HL-60 (cell line): ENCODE data around the gene LIN7C.

Source experiments
- CTCF ChIP-seq: IDR thresholded peaks from one replicate; pipeline ENCODE4 v1.5.1; 2011; ENCODE audit warnings: low read length, control low read depth, inconsistent platforms; ENCODE audit not compliant: insufficient read depth
- GABPA ChIP-seq: IDR thresholded peaks from 2 replicates; pipeline ENCODE4 v1.6.1; 2012; ENCODE audit warnings: low read depth
- POLR2AphosphoS5 ChIP-seq: IDR thresholded peaks from 2 replicates; pipeline ENCODE4 v1.6.1; 2012; ENCODE audit warnings: low read depth
- REST ChIP-seq: IDR thresholded peaks from 2 replicates; pipeline ENCODE4 v1.6.1; 2012; ENCODE audit warnings: low read depth; ENCODE audit not compliant: insufficient replicate concordance

GRCh38 chr11:27472398-27473016, 34.1 kb downstream of the LIN7C start, which contains the start of gene LGR4:
- TF ChIP-seq POLR2AphosphoS5 = no peak
- no peak for TF ChIP-seq CTCF
- no peak for TF ChIP-seq REST
- TF ChIP-seq GABPA = no peak
